GM23338 (cell line): ENCODE data around the gene CTDSP1. TPM values are rescaled to one million over a fixed set of nuclear protein-coding genes. Genes with fewer than 3 reads are reported as not detected.

Experiments
- ATAC-seq: fragments of 200-7000 bp; cut with Tn5 transposase; 3 replicates; pipeline ENCODE4 v1.9.1; 2020
- DNase-seq: peaks from one replicate; pipeline ENCODE4 v3.0.0-alpha.2; 2015; ENCODE audit warnings: low spot score
- H2AFZ ChIP-seq: fragments of 200-600 bp; sonication (generic); 2 replicates; pipeline ENCODE4 v1.8.0; 2016; ENCODE audit warnings: antibody characterized with exemption, mild to moderate bottlenecking, moderate library complexity
- H3F3A ChIP-seq: fragments of 200-600 bp; sonication (generic); replicated peaks from 2 replicates; pipeline ENCODE4 v1.8.0; 2017; ENCODE audit warnings: antibody characterized with exemption, mixed run types, low read depth
- H3K27ac ChIP-seq: fragments of 200-600 bp; sonication (generic); 2 replicates; pipeline ENCODE4 v1.6.1; 2016; ENCODE audit warnings: low read depth
- H3K27me3 ChIP-seq: fragments of 200-600 bp; sonication (generic); 2 replicates; pipeline ENCODE4 v1.8.0; 2016; ENCODE audit warnings: mild to moderate bottlenecking, mixed run types, moderate library complexity; ENCODE audit not compliant: insufficient read depth
- H3K36me3 ChIP-seq: fragments of 200-600 bp; sonication (generic); 2 replicates; pipeline ENCODE4 v1.8.0; 2016; ENCODE audit warnings: mild to moderate bottlenecking; ENCODE audit not compliant: insufficient read depth
- H3K4me1 ChIP-seq: fragments of 200-600 bp; sonication (generic); 2 replicates; pipeline ENCODE4 v1.8.0; 2016; ENCODE audit warnings: mild to moderate bottlenecking, moderate library complexity; ENCODE audit not compliant: insufficient read depth
- H3K4me2 ChIP-seq: fragments of 200-600 bp; sonication (generic); 2 replicates; pipeline ENCODE4 v1.7.1; 2017; ENCODE audit warnings: mixed run types
- H3K4me3 ChIP-seq: fragments of 200-600 bp; sonication (generic); 2 replicates; pipeline ENCODE4 v1.6.1; 2016; ENCODE audit warnings: mixed run types
- H3K79me2 ChIP-seq: fragments of 200-600 bp; sonication (generic); replicated peaks from 2 replicates; pipeline ENCODE4 v1.8.0; 2017; ENCODE audit warnings: mild to moderate bottlenecking; ENCODE audit not compliant: insufficient read depth
- H3K9me2 ChIP-seq: fragments of 200-600 bp; sonication (generic); 2 replicates; pipeline ENCODE4 v1.8.0; 2017; ENCODE audit not compliant: insufficient read depth
- H4K20me1 ChIP-seq: fragments of 200-600 bp; sonication (generic); replicated peaks from 2 replicates; pipeline ENCODE4 v1.8.0; 2017; ENCODE audit warnings: mild to moderate bottlenecking; ENCODE audit not compliant: insufficient read depth
- H3K27ac Mint-ChIP-seq: 2 replicates; pipeline ENCODE4 v1.8.0; 2020; ENCODE audit warnings: inconsistent platforms, mild to moderate bottlenecking, moderate library complexity, mixed read lengths
- H3K27me3 Mint-ChIP-seq: 3 replicates; pipeline ENCODE4 v1.8.0; 2022; ENCODE audit warnings: low read depth, mild to moderate bottlenecking, moderate library complexity, mixed read lengths, inconsistent platforms; ENCODE audit not compliant: insufficient read depth, poor library complexity
- H3K36me3 Mint-ChIP-seq: 3 replicates; pipeline ENCODE4 v1.8.0; 2021; ENCODE audit warnings: low read depth, mild to moderate bottlenecking, inconsistent platforms, moderate library complexity, mixed read lengths
- H3K4me1 Mint-ChIP-seq: 3 replicates; pipeline ENCODE4 v1.8.0; 2020; ENCODE audit warnings: mild to moderate bottlenecking, inconsistent platforms, mixed read lengths
- H3K4me3 Mint-ChIP-seq: 3 replicates; pipeline ENCODE4 v1.8.0; 2021; ENCODE audit warnings: moderate library complexity, mild to moderate bottlenecking, inconsistent platforms, mixed read lengths
- H3K9me3 Mint-ChIP-seq: 3 replicates; pipeline ENCODE4 v1.8.0; 2020; ENCODE audit warnings: moderate library complexity, mild to moderate bottlenecking, inconsistent platforms, mixed read lengths
- CREB1 ChIP-seq: fragments of 250-450 bp; sonication (Bioruptor Pico); IDR thresholded peaks from 2 replicates; pipeline ENCODE4 v1.5.0; 2020; ENCODE audit warnings: low read depth, mild to moderate bottlenecking, moderate library complexity
- ETS1 ChIP-seq: IDR thresholded peaks from 2 replicates; pipeline ENCODE4 v1.6.1; 2016; ENCODE audit warnings: antibody characterized with exemption
- EZH2 ChIP-seq: fragments of 200-600 bp; sonication (generic); IDR thresholded peaks from one replicate; pipeline ENCODE4 v1.8.0; 2017; ENCODE audit warnings: antibody characterized with exemption, mild to moderate bottlenecking, low read depth; ENCODE audit not compliant: unreplicated experiment
- EZH2phosphoT487 ChIP-seq: fragments of 200-600 bp; sonication (generic); IDR thresholded peaks from one replicate; pipeline ENCODE4 v1.8.1; 2018; ENCODE audit warnings: antibody characterized with exemption; ENCODE audit not compliant: unreplicated experiment
- JUNB ChIP-seq: IDR thresholded peaks from one replicate; pipeline ENCODE4 v1.6.1; 2016; ENCODE audit warnings: antibody characterized with exemption; ENCODE audit not compliant: unreplicated experiment
- NANOG ChIP-seq: IDR thresholded peaks from 2 replicates; pipeline ENCODE4 v1.6.1; 2016; ENCODE audit warnings: antibody characterized with exemption, borderline replicate concordance
- POLR2AphosphoS5 ChIP-seq: IDR thresholded peaks from 2 replicates; pipeline ENCODE4 v1.6.1; 2016; ENCODE audit warnings: antibody characterized with exemption, low read depth
- REST ChIP-seq: IDR thresholded peaks from one replicate; pipeline ENCODE4 v1.6.1; 2018; ENCODE audit warnings: antibody characterized with exemption; ENCODE audit not compliant: unreplicated experiment
- STAT1 ChIP-seq: IDR thresholded peaks from one replicate; pipeline ENCODE4 v1.6.1; 2016; ENCODE audit warnings: antibody characterized with exemption; ENCODE audit not compliant: unreplicated experiment
- ZNF114 ChIP-seq: fragments of 250-450 bp; sonication (Bioruptor Pico); IDR thresholded peaks from 2 replicates; pipeline ENCODE4 v1.5.0; 2020; ENCODE audit warnings: mild to moderate bottlenecking, moderate library complexity
- ZNF462 ChIP-seq: fragments of 250-450 bp; sonication (Bioruptor Pico); IDR thresholded peaks from 2 replicates; pipeline ENCODE4 v1.5.0; 2020; ENCODE audit warnings: mild to moderate bottlenecking, moderate library complexity
- polyA plus RNA-seq: library from polyadenylated mRNA; unstranded; fragments of >200 nt; fragmentation: Nextera tagmentation; extraction: Ambion mirVana; gene quantifications from 2 replicates; pipeline ENCODE4 v1.2.1, GENCODE V29; 2016
- total RNA-seq: library from RNA; depleted of rRNA; stranded (reverse); fragments of >200 nt; shearing (Covaris generic); gene quantifications from 2 replicates; pipeline ENCODE4 v1.2.3, GENCODE V29; 2014

The CTDSP1 gene
- total and polyA plus RNA-seq, 2 experiments from 2014 or later = 6.7 to 21.8 TPM

GRCh38 chr2:218398437-218399390 lies 954 bp upstream of the CTDSP1 start:
- Histone ChIP-seq H3K4me2 (peak overlapping the region; percentile 75), H3F3A (peaks cover 3% of the 10 kb centered on the region; the same call in 1 of the 2 replicates)

More at GRCh38 chr2:218398437-218399390, 954 bp upstream of the CTDSP1 start:
- Mint-ChIP-seq H3K36me3 (peaks cover 4% of the 10 kb centered on the region; the same call in 2 of the 3 replicates), H3K9me3 (no peaks in the 10 kb centered on the region), H3K27me3 (peaks cover 48% of the 10 kb centered on the region), H3K4me3 (peak overlapping the region; percentile 88), H3K27ac (no peak overlapping the region), H3K4me1 (peaks cover 27% of the 10 kb centered on the region; the same call in 2 of the 3 replicates)
- DNase-seq (peak; percentile 56), ATAC-seq (peak; percentile 2)
- Histone ChIP-seq H2AFZ (peak overlapping the region; percentile 99; the same call in 1 of the 2 replicates), H3K4me3 (peak overlapping the region; percentile 82), H3K36me3 (no peaks in the 10 kb centered on the region), H3K27me3 (peaks cover 38% of the 10 kb centered on the region), H3K4me1 (peaks cover 19% of the 10 kb centered on the region; the same call in 1 of the 2 replicates), H3K9me2 (no peaks in the 10 kb centered on the region), H4K20me1 (no peaks in the 10 kb centered on the region), H3K27ac (no peak overlapping the region), H3K79me2 (no peaks in the 10 kb centered on the region)
- TF ChIP-seq ZNF114 (CRISPR knock-in tag) (no peak), CREB1 (no peak), STAT1 (no peak), POLR2AphosphoS5 (no peak), REST (no peak), NANOG (no peak), ZNF462 (CRISPR knock-in tag) (no peak), EZH2 (peak; percentile 76), EZH2phosphoT487 (peak; percentile 61), ETS1 (no peak), JUNB (no peak)
